OCI-LY1 (cell line): ENCODE results near the gene ZIM2.

Source experiments
- EZH2 ChIP-seq: fragments of 200-600 bp; sonication (generic), shearing (Covaris generic); IDR thresholded peaks from 2 replicates; pipeline ENCODE4 v1.8.0; 2017; ENCODE audit warnings: borderline replicate concordance, mixed run types, mild to moderate bottlenecking, antibody characterized with exemption, low read length, moderate library complexity, mixed read lengths
- TF ChIP-seq, protein P1 (sequence below): fragments of 200-600 bp; sonication (generic), shearing (Covaris generic); IDR thresholded peaks from 2 replicates; pipeline ENCODE4 v1.5.1; 2017; ENCODE audit warnings: mild to moderate bottlenecking, antibody characterized with exemption, low read length, moderate library complexity, mixed read lengths

DNA sequence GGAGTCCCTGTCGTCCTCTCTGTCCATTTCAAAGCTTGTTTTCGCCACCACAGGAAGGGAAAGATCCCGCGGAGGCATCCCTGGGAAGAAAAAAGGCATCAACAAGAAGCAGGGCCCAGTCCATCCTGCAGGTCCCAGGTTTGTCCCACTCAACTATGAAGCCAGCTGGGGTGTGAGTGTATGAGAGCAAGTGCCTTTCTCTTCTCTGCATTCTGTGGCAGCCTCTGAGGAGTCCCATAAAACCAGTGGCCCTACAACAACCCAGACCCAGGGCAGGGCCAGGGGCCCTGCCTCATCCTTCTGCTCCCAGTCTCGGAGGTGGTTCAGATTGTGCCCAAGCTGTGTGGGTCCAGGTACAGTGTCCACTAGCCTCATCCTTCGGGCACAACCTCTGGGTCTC is 18.9 kb downstream of the ZIM2 start:
- TF ChIP-seq, protein P1, sequence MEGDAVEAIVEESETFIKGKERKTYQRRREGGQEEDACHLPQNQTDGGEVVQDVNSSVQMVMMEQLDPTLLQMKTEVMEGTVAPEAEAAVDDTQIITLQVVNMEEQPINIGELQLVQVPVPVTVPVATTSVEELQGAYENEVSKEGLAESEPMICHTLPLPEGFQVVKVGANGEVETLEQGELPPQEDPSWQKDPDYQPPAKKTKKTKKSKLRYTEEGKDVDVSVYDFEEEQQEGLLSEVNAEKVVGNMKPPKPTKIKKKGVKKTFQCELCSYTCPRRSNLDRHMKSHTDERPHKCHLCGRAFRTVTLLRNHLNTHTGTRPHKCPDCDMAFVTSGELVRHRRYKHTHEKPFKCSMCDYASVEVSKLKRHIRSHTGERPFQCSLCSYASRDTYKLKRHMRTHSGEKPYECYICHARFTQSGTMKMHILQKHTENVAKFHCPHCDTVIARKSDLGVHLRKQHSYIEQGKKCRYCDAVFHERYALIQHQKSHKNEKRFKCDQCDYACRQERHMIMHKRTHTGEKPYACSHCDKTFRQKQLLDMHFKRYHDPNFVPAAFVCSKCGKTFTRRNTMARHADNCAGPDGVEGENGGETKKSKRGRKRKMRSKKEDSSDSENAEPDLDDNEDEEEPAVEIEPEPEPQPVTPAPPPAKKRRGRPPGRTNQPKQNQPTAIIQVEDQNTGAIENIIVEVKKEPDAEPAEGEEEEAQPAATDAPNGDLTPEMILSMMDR, result no peak
- no peak for TF ChIP-seq EZH2
